Measurements from ENCODE around the gene CSTF1. TPM values are rescaled to one million over a fixed set of nuclear protein-coding genes. Genes with fewer than 3 reads are reported as not detected.

The CSTF1 gene
- total RNA-seq, 1 experiment from 2014 or later: 44.5 TPM

DNA sequence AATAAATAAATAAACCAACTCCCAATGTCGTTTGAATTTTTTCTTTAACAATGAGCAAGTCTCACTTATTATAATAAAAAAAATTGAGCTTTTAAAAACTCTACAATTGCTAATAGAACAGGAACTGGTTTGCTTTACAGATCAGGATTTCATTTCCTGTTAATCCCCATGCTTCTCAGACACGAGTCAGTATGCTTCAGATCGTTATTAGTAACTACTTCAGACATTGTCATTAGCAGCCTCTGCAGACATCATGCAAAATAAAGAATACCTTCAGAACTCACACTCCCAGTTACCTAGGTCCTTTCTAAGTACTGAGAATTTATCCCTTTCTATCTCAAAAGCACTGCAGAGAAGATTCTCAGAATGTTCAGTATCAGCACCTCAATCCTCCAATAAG, 43.7 kb upstream of the CSTF1 start:
- ChIA-PET RAD21 (ENCODE audit: low non-redundant PET in 1 of 2, low total read pairs in 2 of 2, uncharacterized antibody in 2 of 2, unreplicated experiment in 2 of 2) (no interaction called here), CTCF (no interaction called here), POLR2A (no interaction called here)
- H3K9ac ChIP-seq (ENCODE audit: low read length): no peak overlapping the region
- H3K4me3 ChIP-seq (replicated peaks in 1 of 2; ENCODE audit: low read depth in 1 of 2, low read length in 2 of 2): no peak overlapping the region
- H3K4me2 ChIP-seq (ENCODE audit: low read length): no peak overlapping the region
- no peaks in the 10 kb centered on the region for H3K9me3 ChIP-seq (ENCODE audit: control insufficient read depth in 1 of 2, insufficient read depth in 1 of 2, low read depth in 1 of 2, low read length in 2 of 2)
- H3K36me3 ChIP-seq (ENCODE audit: control insufficient read depth in 1 of 2, insufficient read depth in 2 of 2, low read length in 2 of 2): no peaks in the 10 kb centered on the region
- ATAC-seq (no peak), DNase-seq (ENCODE audit: low read depth, low spot score) (no peak)
- H3K27me3 ChIP-seq (ENCODE audit: insufficient read depth, low read length): peaks cover 3% of the 10 kb centered on the region; the same call in 1 of the 2 replicates
- H4K20me1 ChIP-seq (ENCODE audit: insufficient read depth): no peaks in the 10 kb centered on the region
- no peak for TF ChIP-seq SRF (IDR thresholded peaks at IDR 0.05; ENCODE audit: low read depth)
- TF ChIP-seq TCF7L2 (IDR thresholded peaks at IDR 0.05; ENCODE audit: borderline replicate concordance, extremely low read depth, insufficient read depth, insufficient read length): no peak
- no peak for TF ChIP-seq SP1 (IDR thresholded peaks at IDR 0.05; ENCODE audit: low read depth)
- TF ChIP-seq JUND (IDR thresholded peaks at IDR 0.05): no peak
- TF ChIP-seq ZNF274 (IDR thresholded peaks at IDR 0.05; ENCODE audit: low read depth, low read length): no peak
- no peak for TF ChIP-seq FOSL1 (IDR thresholded peaks at IDR 0.05; ENCODE audit: low read depth)
- TF ChIP-seq CTCF (IDR thresholded peaks at IDR 0.05 in 2 of 3, conservative IDR thresholded peaks at IDR 0.05 in 1 of 3; ENCODE audit: borderline replicate concordance in 1 of 3, insufficient read depth in 1 of 3, low read depth in 2 of 3, low read length in 2 of 3): no peak
- TF ChIP-seq MAX (IDR thresholded peaks at IDR 0.05): no peak
- no peak for TF ChIP-seq YY1 (IDR thresholded peaks at IDR 0.05; ENCODE audit: extremely low read depth, insufficient replicate concordance, low read depth, low read length)
- TF ChIP-seq, protein P1, sequence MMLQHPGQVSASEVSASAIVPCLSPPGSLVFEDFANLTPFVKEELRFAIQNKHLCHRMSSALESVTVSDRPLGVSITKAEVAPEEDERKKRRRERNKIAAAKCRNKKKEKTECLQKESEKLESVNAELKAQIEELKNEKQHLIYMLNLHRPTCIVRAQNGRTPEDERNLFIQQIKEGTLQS (IDR thresholded peaks at IDR 0.05): no peak
- no peak for TF ChIP-seq POLR2AphosphoS5 (IDR thresholded peaks at IDR 0.05; ENCODE audit: low read depth, low read length)
- TF ChIP-seq RAD21 (IDR thresholded peaks at IDR 0.05; ENCODE audit: low read depth): no peak
- no peaks in the 10 kb centered on the region for H3K9me2 ChIP-seq (ENCODE audit: insufficient read depth)
- BruUV-seq (replicated peaks): no TSS peak
- H3K79me2 ChIP-seq (ENCODE audit: insufficient read depth, low read length): no peaks in the 10 kb centered on the region
- H3K4me1 ChIP-seq (ENCODE audit: control insufficient read depth in 1 of 2, insufficient read depth in 2 of 2, low read length in 2 of 2): no peaks in the 10 kb centered on the region
- intact Hi-C loops (cut with micrococcal nuclease): no loop called here
- no peak overlapping the region for H3K27ac ChIP-seq (ENCODE audit: low read depth, low read length)
- H2AFZ ChIP-seq (ENCODE audit: low read depth, low read length, poor library complexity, severe bottlenecking): no peak overlapping the region
